Choroid plexus epithelial cell (primary cell): ENCODE measurements around the gene NT5DC1.

Experiments used
- DNase-seq: peaks from one replicate; pipeline ENCODE4 v3.0.0-alpha.2; 2010; ENCODE audit warnings: low read depth
- H3K4me3 ChIP-seq: 2 replicates; pipeline ENCODE4 v1.5.1; 2011; ENCODE audit warnings: low read depth, mild to moderate bottlenecking, control low read depth, low read length, moderate library complexity
- TF ChIP-seq, protein P1 (sequence below): conservative IDR thresholded peaks from 2 replicates; pipeline ENCODE4 v1.5.1; 2011; ENCODE audit warnings: low read depth, mild to moderate bottlenecking, control low read depth, inconsistent platforms, low read length, moderate library complexity

The NT5DC1 gene

DNA sequence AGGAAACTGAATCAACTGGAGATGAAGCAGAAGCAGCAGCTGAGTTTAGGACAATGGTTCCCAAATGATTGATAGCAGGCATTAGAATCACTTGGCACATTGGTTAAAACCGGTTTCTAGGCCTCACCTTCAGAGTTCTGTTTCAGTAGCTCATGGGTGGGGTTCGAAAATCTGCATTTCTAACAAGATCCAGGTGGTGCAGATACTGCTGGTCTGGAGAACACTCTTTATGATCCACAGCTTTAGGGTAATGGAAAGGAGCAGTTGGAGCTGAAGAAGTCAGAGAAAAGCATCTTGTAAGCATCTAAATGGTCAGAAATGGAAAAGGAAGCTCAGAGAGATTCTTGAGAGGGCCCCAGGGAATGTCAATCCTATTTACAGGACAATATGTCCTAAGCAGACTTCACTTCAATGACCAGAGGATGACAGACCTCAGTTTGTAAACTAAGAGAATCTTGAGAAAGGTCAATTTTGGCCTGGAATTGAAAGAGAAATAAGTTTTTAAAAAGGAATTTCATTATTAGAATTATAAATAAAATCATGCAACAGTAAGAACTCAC, 170.6 kb downstream of the NT5DC1 start:
- DNase-seq: no peak
- no peak overlapping the region for H3K4me3 ChIP-seq
- TF ChIP-seq, protein P1, sequence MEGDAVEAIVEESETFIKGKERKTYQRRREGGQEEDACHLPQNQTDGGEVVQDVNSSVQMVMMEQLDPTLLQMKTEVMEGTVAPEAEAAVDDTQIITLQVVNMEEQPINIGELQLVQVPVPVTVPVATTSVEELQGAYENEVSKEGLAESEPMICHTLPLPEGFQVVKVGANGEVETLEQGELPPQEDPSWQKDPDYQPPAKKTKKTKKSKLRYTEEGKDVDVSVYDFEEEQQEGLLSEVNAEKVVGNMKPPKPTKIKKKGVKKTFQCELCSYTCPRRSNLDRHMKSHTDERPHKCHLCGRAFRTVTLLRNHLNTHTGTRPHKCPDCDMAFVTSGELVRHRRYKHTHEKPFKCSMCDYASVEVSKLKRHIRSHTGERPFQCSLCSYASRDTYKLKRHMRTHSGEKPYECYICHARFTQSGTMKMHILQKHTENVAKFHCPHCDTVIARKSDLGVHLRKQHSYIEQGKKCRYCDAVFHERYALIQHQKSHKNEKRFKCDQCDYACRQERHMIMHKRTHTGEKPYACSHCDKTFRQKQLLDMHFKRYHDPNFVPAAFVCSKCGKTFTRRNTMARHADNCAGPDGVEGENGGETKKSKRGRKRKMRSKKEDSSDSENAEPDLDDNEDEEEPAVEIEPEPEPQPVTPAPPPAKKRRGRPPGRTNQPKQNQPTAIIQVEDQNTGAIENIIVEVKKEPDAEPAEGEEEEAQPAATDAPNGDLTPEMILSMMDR: no peak

DNA sequence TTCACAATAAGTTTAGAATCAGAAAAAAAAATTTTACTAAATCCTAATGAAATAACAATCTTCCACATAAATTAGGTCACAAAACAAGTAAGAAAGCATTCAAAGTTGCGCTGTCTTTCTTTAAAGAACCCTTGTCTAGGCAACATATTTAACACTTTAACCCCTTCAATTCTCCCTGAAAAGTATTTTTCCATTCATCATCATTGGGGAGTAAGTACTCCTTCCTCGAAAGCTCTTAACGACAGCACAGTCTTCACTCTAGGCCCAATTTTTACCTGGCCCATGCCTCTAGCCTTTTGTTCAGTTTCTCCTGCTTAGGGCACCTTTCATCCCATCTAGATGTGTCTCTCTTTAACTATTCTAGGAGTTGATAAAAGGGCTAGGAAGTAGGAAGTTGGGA, 176.5 kb downstream of the NT5DC1 start:
- DNase-seq: no peak
- H3K4me3 ChIP-seq: peak overlapping the region; percentile 92
- TF ChIP-seq, protein P1: no peak

DNA sequence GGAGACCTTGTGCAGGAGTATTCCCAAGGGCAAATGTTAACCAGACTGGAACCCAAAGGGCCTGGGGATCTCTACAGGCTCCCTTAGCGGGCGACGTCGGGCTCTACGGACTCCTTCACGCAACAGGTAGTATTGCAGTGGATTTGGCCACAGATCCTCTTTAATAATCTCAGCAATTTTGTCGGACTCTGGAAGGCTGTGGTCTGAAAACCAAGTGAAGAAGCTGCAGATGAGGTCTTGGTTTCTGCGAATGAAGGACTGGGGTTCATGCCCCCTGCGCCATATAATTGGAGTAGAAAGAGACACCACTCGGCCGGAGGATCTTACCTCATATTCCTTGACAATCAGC, 177.8 kb downstream of the NT5DC1 start:
- TF ChIP-seq, protein P1: no peak
- no peak for DNase-seq
- peak overlapping the region; percentile 92 for H3K4me3 ChIP-seq

DNA sequence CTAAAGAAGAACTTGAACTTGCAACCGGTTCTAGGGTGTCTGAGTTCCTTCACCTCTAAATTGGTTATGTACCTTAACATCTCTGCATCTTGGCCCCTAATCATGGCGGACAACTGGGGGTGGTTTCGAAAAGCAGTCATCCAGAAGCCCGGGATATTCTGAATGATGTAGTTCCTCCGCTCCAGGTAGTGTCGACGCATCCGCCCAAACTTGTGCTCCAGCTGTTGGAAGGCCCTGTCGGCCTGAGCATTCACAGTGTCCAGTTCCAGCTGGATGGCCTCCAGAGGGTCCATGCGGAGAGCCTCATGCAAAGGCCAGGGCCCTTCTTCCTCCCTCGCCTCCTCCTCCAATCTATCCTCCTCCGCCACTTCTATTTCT, 178.2 kb downstream of the NT5DC1 start:
- H3K4me3 ChIP-seq: peak overlapping the region; percentile 92
- DNase-seq: no peak
- TF ChIP-seq, protein P1: no peak

DNA sequence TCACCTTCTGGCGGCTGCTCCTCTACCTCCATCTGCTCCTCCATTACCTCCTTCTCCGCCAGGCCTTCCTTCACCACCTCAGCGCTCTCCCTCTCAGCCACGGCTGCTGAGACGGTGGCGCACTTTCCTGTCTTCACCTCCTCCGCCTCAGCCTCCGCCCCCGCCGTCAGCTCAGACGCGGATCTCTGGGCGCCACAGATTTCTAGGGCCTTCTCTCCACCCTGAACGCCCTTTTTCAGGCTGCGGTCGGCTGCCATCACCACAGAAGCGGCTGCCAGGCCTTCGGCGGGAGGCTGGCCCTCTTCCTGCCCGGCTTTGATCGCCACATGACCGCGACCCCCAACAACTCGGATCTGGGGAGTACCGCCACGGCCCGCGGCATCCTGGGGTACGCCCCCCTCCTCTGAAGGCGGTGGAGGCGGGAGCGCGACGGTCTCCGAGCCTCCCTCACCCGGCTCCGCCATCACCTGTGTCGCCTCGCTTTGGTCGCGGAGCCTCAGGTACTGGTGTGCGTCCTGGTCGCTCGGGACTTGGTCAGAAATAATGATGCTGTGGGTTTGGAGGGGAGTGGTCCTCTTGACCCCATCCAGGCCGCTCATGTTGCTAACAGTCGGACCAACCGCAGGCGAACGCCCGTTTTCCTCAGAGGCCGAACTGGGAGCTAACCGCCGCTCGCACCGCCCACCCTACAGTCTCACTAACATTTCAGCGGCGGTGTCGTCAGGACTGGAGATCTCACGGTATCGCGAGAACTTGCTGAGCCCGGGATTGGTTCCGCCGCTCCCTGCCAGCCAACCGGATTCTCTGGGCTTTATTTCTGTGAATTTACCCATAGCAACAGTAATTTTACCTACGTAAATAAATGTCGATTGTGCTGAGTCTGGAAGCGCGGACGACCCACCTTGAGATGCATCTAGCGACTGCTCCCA, 178.8 kb downstream of the NT5DC1 start, which contains the start of gene TSPYL1:
Gene TSPYL1 (minus strand): TSS at position 699 of the 929 bp plus-strand sequence. CDS start 100 bp downstream, at position 599.
- DNase-seq: peak; percentile 99
- TF ChIP-seq, protein P1: no peak
- peak within 1 kb of the TSS; percentile 92 for H3K4me3 ChIP-seq

DNA sequence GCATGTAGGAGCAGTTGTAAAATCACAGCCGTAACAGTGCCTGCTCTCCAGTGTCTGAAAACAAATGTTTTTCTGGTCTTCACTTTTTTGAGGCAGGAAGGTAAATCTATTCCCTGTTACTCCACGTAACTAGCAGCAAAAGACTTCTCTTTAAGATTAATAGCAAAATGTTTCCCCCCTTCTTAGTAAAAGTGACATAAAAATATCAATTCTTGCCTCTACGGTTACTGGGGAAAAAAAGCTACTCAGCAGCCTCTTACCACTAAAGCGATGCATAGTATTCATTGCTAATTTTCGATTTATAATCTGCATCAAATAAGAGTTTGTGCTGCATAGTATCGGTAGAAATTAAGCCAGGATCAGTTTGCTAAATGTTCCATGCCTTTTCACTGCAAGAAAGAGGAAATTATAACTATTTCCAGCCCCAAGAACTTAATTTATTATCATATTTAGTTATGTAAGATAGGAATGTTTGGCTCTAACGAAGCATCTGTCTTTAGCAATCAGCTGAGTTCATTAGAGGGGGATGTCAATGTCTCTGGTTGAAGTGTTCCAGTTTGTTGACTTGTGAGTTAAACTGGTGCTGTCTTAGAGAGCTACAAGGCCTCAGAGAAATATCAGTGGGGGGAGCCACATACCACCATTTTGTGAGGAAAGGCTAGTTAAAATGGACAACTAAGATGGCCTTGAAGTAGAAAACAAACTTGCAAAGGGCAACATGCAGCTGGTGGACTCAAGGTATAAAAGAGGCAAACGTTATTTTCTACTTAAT, 179.7 kb downstream of the NT5DC1 start:
- TF ChIP-seq, protein P1: no peak
- peak; percentile 45 for DNase-seq

More for the DNA sequence above, 179.7 kb downstream of the NT5DC1 start:
- H3K4me3 ChIP-seq: peak overlapping the region; percentile 92
